GM12878 (cell line): ENCODE data around the gene GTF2H1. TPM values are rescaled to one million over a fixed set of nuclear protein-coding genes. Genes with fewer than 3 reads are reported as not detected.
A peak's percentile ranks its signal among the peaks of the same experiment; 100 is the strongest.

ENCODE experiments used
- ATAC-seq: fragments of 200-7000 bp; cut with Tn5 transposase; 3 replicates; pipeline ENCODE4 v1.9.1; 2020; ENCODE audit warnings: mild to moderate bottlenecking, moderate library complexity
- BruUV-seq: library from RNA; stranded (reverse); fragments of 400-500 nt; replicated peaks from 2 replicates; lab custom pipeline; 2021; lab: Mats Ljungman, UMichigan
- CTCF ChIA-PET: fragments of 300-600 bp; sonication (Branson Sonifier 250); formaldehyde crosslinking; extraction: SDS; loops from one replicate; lab custom pipeline; 2021; ENCODE audit warnings: inconsistent platforms; lab: Yijun Ruan, JAX
- POLR2A ChIA-PET: fragments of 350-600 bp; formaldehyde crosslinking; extraction: SDS; loops from one replicate; lab custom pipeline; 2021; ENCODE audit warnings: inconsistent platforms; lab: Charles Lee
- RAD21 ChIA-PET: fragments of 300-600 bp; sonication (Branson Sonifier 250); formaldehyde crosslinking; loops from one replicate; lab custom pipeline; 2023; ENCODE audit warnings: antibody characterized with exemption; ENCODE audit not compliant: unreplicated experiment; lab: Charles Lee
- SMC1A ChIA-PET: fragments of 300-600 bp; sonication (Branson Sonifier 250); formaldehyde crosslinking; loops from one replicate; lab custom pipeline; 2023; ENCODE audit not compliant: unreplicated experiment, uncharacterized antibody; lab: Charles Lee
- DNase-seq: peaks from one replicate; pipeline ENCODE4 v3.0.0-alpha.2; 2011; ENCODE audit warnings: low read depth, low spot score
- FAIRE-seq: peaks from 3 replicates; lab custom pipeline; 2011; peaks lifted over from hg19 to GRCh38; lab: Jason Lieb, UNC
- H2AFZ ChIP-seq: 2 replicates; pipeline ENCODE4 v1.6.0; 2011; ENCODE audit warnings: low read depth, low read length, control low read depth; ENCODE audit not compliant: control insufficient read depth
- H3K27ac ChIP-seq: 2 replicates; pipeline ENCODE4 v1.5.1; 2011; ENCODE audit warnings: control low read depth; ENCODE audit not compliant: control insufficient read depth, insufficient read depth
- H3K27me3 ChIP-seq, 2 experiments: replicated peaks in 1 of 2; 2 replicates each; pipeline versions ENCODE4 v1.6.0 to v1.6.1; 2011; ENCODE audit warnings: low read length in 1 of 2; ENCODE audit not compliant: control insufficient read depth in 2 of 2, insufficient read depth in 2 of 2
- H3K36me3 ChIP-seq, 2 experiments: 2 replicates each; pipeline ENCODE4 v1.5.1; 2011; ENCODE audit warnings: low read length in 1 of 2; ENCODE audit not compliant: control insufficient read depth in 2 of 2, insufficient read depth in 2 of 2
- H3K4me1 ChIP-seq: 2 replicates; pipeline ENCODE4 v1.6.1; 2011; ENCODE audit warnings: mild to moderate bottlenecking, low read length, moderate library complexity, mixed read lengths; ENCODE audit not compliant: control insufficient read depth, insufficient read depth
- H3K4me2 ChIP-seq: 2 replicates; pipeline ENCODE4 v1.6.0; 2011; ENCODE audit warnings: control low read depth; ENCODE audit not compliant: control insufficient read depth, insufficient read depth
- H3K4me3 ChIP-seq: fragments of 200-600 bp; sonication (generic); 2 replicates; pipeline ENCODE4 v1.5.1; 2016
- H3K79me2 ChIP-seq: 2 replicates; pipeline ENCODE4 v1.6.0; 2011; ENCODE audit warnings: low read length; ENCODE audit not compliant: control insufficient read depth, insufficient read depth
- H3K9ac ChIP-seq: 2 replicates; pipeline ENCODE4 v1.8.0; 2011; ENCODE audit warnings: low read length, control low read depth, mixed read lengths; ENCODE audit not compliant: control insufficient read depth, insufficient read depth
- H3K9me3 ChIP-seq: replicated peaks from 3 replicates; pipeline ENCODE4 v1.5.1; 2011; ENCODE audit warnings: mild to moderate bottlenecking, low read length; ENCODE audit not compliant: control insufficient read depth, insufficient read depth
- H4K20me1 ChIP-seq: 2 replicates; pipeline ENCODE4 v1.6.0; 2011; ENCODE audit not compliant: control insufficient read depth, insufficient read depth
- ATF2 ChIP-seq: IDR thresholded peaks from 2 replicates; pipeline ENCODE4 v1.6.1; 2012; ENCODE audit warnings: low read length, inconsistent platforms
- CHD1 ChIP-seq: IDR thresholded peaks from 2 replicates; pipeline ENCODE4 v1.6.1; 2012; ENCODE audit warnings: low read depth, low read length, improper control_type of control experiment
- CREB1 ChIP-seq: IDR thresholded peaks from 2 replicates; pipeline ENCODE4 v1.6.1; 2012; ENCODE audit warnings: low read depth, mild to moderate bottlenecking, inconsistent platforms
- E2F8 ChIP-seq: fragments of 450-650 bp; IDR thresholded peaks from 2 replicates; pipeline ENCODE4 v1.6.1; 2018; ENCODE audit warnings: mild to moderate bottlenecking, low read depth, moderate library complexity; ENCODE audit not compliant: partially characterized antibody
- E4F1 ChIP-seq: fragments of 450-650 bp; IDR thresholded peaks from 2 replicates; pipeline ENCODE4 v1.6.1; 2018; ENCODE audit warnings: borderline replicate concordance, mild to moderate bottlenecking; ENCODE audit not compliant: partially characterized antibody
- EGR1 ChIP-seq, 2 experiments: IDR thresholded peaks; 1 replicate in 1 of 2; 2 replicates in 1 of 2; pipeline ENCODE4 v1.6.1; 2011 to 2012; ENCODE audit warnings: low read depth in 2 of 2, low read length in 2 of 2, borderline replicate concordance in 1 of 2, mild to moderate bottlenecking in 1 of 2, moderate library complexity in 1 of 2
- EP300 ChIP-seq, 2 experiments: fragments of 150-350 bp in 1 of 2; IDR thresholded peaks; 2 replicates each; pipeline ENCODE4 v1.6.1; 2011 to 2012; ENCODE audit warnings: low read depth in 2 of 2, low read length in 2 of 2, borderline replicate concordance in 1 of 2, improper control_type of control experiment in 1 of 2, inconsistent platforms in 1 of 2; ENCODE audit not compliant: control insufficient read depth in 1 of 2
- ETV6 ChIP-seq, 2 experiments: fragments of 450-650 bp in 1 of 2; IDR thresholded peaks in 1 of 2; conservative IDR thresholded peaks in 1 of 2; 2 replicates each; pipeline ENCODE4 v1.6.1; 2014; ENCODE audit warnings: antibody characterized with exemption in 1 of 2, borderline replicate concordance in 1 of 2, low read depth in 1 of 2, mild to moderate bottlenecking in 1 of 2, moderate library complexity in 1 of 2
- MTA2 ChIP-seq: fragments of 450-650 bp; IDR thresholded peaks from 2 replicates; pipeline ENCODE4 v1.6.1; 2016; ENCODE audit warnings: low read depth, mild to moderate bottlenecking, moderate library complexity
- RBBP5 ChIP-seq: fragments of 200-600 bp; sonication (generic); conservative IDR thresholded peaks from 2 replicates; pipeline ENCODE4 v1.6.1; 2016
- ZNF24 ChIP-seq: fragments of 450-650 bp; IDR thresholded peaks from 2 replicates; pipeline ENCODE4 v1.6.1; 2017; ENCODE audit warnings: antibody characterized with exemption, mild to moderate bottlenecking
- WGBS: methylation state at CpG from one replicate; pipeline ENCODE4 v1.1.6; 2016; ENCODE audit warnings: low lambda C conversion rate; ENCODE audit not compliant: insufficient replicate concordance, insufficient coverage; ENCODE audit errors: missing lambda C conversion rate; 5-methylcytosine and 5-hydroxymethylcytosine counted together
- in situ Hi-C: fragments of 300-500 bp; cut with MboI; formaldehyde crosslinking; loops from 9 replicates; pipeline ENCODE4 v1.14.3; 2018; ENCODE audit warnings: mixed read lengths
- intact Hi-C: fragments of 100-400 bp; cut with micrococcal nuclease; formaldehyde crosslinking; loops from one replicate; pipeline ENCODE4 v1.14.2; 2022; ENCODE audit not compliant: unreplicated experiment
- polyA plus RNA-seq, 11 experiments: library from polyadenylated mRNA; depleted of rRNA in 4 of 11; unstranded in 6 of 11; stranded (reverse) in 5 of 11; fragments of >200 nt; fragmentation: Nextera tagmentation in 4 of 11; fragmentation: Illumina TruSeq in 1 of 11; extraction: Ambion mirVana in 4 of 11; extraction: Trizol in 1 of 11; gene quantifications; 1 replicate in 1 of 11; 2 replicates in 10 of 11; pipeline versions ENCODE4 v1.2.1 to v1.2.3, GENCODE V29; 2011 to 2016; ENCODE audit warnings: inconsistent platforms in 2 of 11, missing spikeins in 2 of 11, low read depth in 1 of 11
- total RNA-seq, 4 experiments: library from RNA; depleted of rRNA in 3 of 4; stranded (reverse); fragments of >200 nt in 3 of 4; fragmentation: Illumina TruSeq in 1 of 4; extraction: Trizol in 1 of 4; gene quantifications; 2 replicates each; pipeline versions ENCODE4 v1.2.1 to v1.2.3, GENCODE V29; 2013 to 2021
- TF ChIP-seq, protein P1 (sequence below): fragments of 450-650 bp; IDR thresholded peaks from 2 replicates; pipeline ENCODE4 v1.6.1; 2017; ENCODE audit warnings: low read depth, mild to moderate bottlenecking, moderate library complexity

GTF2H1 gene
- total and polyA plus RNA-seq, 10 of the 15 experiments (the other 5 are each of a cell fraction or from before 2014, with no cell fraction given), result 36.7 to 68.8 (median 46.6) TPM

DNA sequence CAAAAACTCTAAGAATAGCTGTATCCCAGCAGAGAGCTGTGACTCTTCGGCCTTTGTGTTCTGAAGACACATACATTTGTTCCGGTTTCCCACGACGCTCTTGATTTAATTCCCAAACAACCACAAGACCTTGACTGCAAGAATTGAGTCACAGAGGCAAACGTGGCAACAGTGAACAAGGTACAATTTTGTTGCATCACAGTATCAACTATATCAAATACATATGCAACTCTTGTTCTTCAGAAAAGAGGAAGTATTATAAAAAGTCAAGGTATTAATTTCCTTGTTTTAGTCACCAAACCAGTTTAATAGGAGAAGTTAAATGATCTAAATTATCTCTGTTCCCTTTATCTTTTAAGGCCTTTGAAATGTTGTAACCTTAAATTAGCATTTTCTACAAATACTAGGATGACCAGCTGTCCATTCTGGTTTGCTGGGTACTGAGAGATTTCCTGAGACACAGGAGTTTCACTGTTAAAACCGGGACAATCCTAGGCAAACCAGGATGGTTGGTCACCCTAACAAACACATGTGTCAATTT is 11.5 kb upstream of the GTF2H1 start (continued):
- TF ChIP-seq E4F1, result no peak
- peak; percentile 89 for TF ChIP-seq MTA2
- peak; percentile 74 for TF ChIP-seq CREB1
- peak in 1 of 2 experiments; percentile 7; a peak in 1 of 4 replicates for TF ChIP-seq EP300 (IDR thresholded peaks at IDR 0.05; ENCODE audit: borderline replicate concordance in 1 of 2, control insufficient read depth in 1 of 2, low read depth in 2 of 2, low read length in 2 of 2)
- no peak for TF ChIP-seq EGR1 (IDR thresholded peaks at IDR 0.05; ENCODE audit: borderline replicate concordance in 1 of 2, low read depth in 2 of 2, low read length in 2 of 2)
- TF ChIP-seq CHD1, result no peak
- peak in 1 of 2 experiments; percentile 63; a peak in 1 of 4 replicates for TF ChIP-seq ETV6 (conservative IDR thresholded peaks at IDR 0.05 in 1 of 2, IDR thresholded peaks at IDR 0.05 in 1 of 2; ENCODE audit: borderline replicate concordance in 1 of 2, low read depth in 1 of 2)

DNA sequence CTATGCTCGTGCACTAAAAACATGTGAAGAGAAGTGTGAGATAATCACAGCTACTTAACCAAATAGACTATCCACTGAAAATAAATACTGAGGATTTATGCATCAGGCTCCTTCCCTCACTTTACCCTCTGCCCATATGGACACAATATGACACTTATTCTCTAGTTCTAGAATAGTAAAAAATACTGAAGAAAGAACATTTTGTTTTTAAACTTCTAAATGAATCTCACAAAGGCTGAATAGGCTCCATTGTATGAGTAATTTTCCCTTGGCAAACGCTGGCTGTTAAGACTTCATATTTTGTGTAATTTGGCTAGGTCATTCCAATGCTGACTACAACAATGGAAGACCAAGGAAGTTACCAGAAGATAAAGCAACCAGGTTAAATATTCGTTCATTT is 10.4 kb upstream of the GTF2H1 start:
- Histone ChIP-seq H4K20me1 (no peaks in the 10 kb centered on the region), H3K4me1 (peaks cover 22% of the 10 kb centered on the region), H3K27me3 (no peaks in the 10 kb centered on the region), H2AFZ (no peak overlapping the region), H3K27ac (peak overlapping the region; percentile 22), H3K9ac (no peak overlapping the region), H3K4me2 (no peak overlapping the region), H3K79me2 (peaks cover 38% of the 10 kb centered on the region), H3K36me3 (peaks cover 2 to 30% of the 10 kb centered on the region in 2 experiments), H3K9me3 (no peaks in the 10 kb centered on the region), H3K4me3 (no peak overlapping the region)
- WGBS, result 86% methylated on average over 3 of the region's 3 CpGs
- peak; percentile 66 for FAIRE-seq
- ATAC-seq, result no peak
- RAD21 ChIA-PET, result interaction anchor here (6.1 kb wide), 1 partner anchor 68 kb away, joined by 29 read pairs; no protein-coding TSS in a partner anchor
- CTCF ChIA-PET, result interaction anchor here (1.1 to 2.2 kb wide), 5 partner anchors 8 to 68 kb away, joined by 3 to 8 read pairs (median 4); partner anchors contain the start of genes GTF2H1 and HPS5
- intact Hi-C loops, result no loop called here
- DNase-seq, result no peak
- in situ Hi-C loops, result no loop called here
- SMC1A ChIA-PET, result interaction anchor here (0.7 to 5.4 kb wide), 5 partner anchors 9 to 1462 kb away, joined by 3 to 40 read pairs (median 4); partner anchors contain the start of gene HPS5
- POLR2A ChIA-PET, result interaction anchor here (2.4 kb wide), 1 partner anchor 10 kb away, joined by 13 read pairs; the partner anchor contains the start of genes GTF2H1 and HPS5
- BruUV-seq, result no TSS peak
- TF ChIP-seq, protein P1, sequence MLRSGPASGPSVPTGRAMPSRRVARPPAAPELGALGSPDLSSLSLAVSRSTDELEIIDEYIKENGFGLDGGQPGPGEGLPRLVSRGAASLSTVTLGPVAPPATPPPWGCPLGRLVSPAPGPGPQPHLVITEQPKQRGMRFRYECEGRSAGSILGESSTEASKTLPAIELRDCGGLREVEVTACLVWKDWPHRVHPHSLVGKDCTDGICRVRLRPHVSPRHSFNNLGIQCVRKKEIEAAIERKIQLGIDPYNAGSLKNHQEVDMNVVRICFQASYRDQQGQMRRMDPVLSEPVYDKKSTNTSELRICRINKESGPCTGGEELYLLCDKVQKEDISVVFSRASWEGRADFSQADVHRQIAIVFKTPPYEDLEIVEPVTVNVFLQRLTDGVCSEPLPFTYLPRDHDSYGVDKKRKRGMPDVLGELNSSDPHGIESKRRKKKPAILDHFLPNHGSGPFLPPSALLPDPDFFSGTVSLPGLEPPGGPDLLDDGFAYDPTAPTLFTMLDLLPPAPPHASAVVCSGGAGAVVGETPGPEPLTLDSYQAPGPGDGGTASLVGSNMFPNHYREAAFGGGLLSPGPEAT, result no peak
- TF ChIP-seq ZNF24 (no peak), E2F8 (no peak), CHD1 (no peak), ATF2 (no peak), RBBP5 (no peak)
